Fibroblast of mammary gland (primary cell): ENCODE data around the gene TTC16.

Experiments
- DNase-seq: peaks from one replicate; pipeline ENCODE4 v3.0.0-alpha.2; 2010; ENCODE audit warnings: low read depth
- H3K4me3 ChIP-seq: 2 replicates; pipeline ENCODE4 v1.5.1; 2011; ENCODE audit warnings: low read depth, mild to moderate bottlenecking, low read length, moderate library complexity; ENCODE audit not compliant: control insufficient read depth
- TF ChIP-seq, protein P1 (sequence below): conservative IDR thresholded peaks from 2 replicates; pipeline ENCODE4 v1.5.1; 2011; ENCODE audit warnings: low read depth, low read length, inconsistent platforms; ENCODE audit not compliant: control insufficient read depth, insufficient read depth

The TTC16 gene

DNA sequence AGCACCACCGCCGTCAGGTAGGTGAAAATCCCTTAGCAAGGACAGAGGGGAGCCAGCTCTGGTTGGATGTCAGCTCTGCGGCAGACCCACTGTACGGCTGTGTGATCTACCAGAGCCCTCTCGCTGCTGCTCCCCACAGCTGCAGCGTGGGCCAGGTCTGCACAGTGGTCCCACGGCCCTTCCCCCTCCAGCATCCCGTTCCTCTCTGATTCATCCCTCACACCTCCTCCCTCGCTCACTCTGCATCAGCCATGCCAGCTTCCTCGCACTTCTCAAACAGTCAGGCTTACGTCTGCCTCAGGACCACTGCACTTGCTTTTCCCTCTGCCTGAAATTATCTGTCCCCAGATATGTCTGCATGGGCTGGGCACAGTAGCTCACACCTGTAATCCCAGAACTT lies 35.7 kb upstream of the TTC16 start:
- DNase-seq = no peak
- TF ChIP-seq, protein P1, sequence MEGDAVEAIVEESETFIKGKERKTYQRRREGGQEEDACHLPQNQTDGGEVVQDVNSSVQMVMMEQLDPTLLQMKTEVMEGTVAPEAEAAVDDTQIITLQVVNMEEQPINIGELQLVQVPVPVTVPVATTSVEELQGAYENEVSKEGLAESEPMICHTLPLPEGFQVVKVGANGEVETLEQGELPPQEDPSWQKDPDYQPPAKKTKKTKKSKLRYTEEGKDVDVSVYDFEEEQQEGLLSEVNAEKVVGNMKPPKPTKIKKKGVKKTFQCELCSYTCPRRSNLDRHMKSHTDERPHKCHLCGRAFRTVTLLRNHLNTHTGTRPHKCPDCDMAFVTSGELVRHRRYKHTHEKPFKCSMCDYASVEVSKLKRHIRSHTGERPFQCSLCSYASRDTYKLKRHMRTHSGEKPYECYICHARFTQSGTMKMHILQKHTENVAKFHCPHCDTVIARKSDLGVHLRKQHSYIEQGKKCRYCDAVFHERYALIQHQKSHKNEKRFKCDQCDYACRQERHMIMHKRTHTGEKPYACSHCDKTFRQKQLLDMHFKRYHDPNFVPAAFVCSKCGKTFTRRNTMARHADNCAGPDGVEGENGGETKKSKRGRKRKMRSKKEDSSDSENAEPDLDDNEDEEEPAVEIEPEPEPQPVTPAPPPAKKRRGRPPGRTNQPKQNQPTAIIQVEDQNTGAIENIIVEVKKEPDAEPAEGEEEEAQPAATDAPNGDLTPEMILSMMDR = no peak
- no peak overlapping the region for H3K4me3 ChIP-seq

GRCh38 chr9:127680846-127681245 lies 35.0 kb upstream of the TTC16 start:
- DNase-seq = no peak
- no peak overlapping the region for H3K4me3 ChIP-seq
- TF ChIP-seq, protein P1 = no peak

DNA sequence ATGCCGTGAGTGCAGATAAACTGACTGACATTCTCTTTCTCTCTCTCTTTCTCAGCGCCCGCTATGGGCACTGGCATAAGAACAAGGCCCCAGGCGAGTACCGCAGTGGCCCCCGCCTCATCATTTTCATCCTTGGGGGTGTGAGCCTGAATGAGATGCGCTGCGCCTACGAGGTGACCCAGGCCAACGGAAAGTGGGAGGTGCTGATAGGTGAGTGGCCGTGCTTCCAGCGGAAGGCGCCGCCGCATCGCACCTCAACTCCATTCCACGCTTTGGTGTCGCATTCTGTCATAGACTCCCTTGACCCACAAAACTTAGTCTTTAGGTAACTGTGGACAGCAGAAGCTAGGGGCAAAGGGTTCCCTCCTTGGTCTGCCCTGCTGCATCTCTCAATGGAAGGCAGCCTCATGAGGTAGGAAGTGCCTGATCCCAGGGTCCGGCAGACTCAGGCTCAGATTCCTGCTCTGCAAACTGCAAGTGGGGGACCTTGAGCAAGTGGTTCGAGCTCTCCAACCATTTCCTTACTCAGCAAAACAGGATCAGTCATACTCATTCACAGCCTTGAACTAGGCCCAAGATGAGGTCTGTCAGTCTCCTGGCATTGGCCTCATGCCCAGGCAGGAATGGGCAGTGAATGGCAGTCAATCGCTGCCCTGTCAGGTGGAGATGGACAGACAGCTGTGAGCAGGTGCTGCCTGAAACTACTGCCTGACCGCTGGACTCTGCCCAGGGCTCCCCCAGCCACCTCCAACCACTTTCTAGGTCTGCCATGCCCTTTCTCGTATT lies 33.3 kb upstream of the TTC16 start:
- DNase-seq = no peak
- TF ChIP-seq, protein P1 = no peak
- H3K4me3 ChIP-seq = no peak overlapping the region

DNA sequence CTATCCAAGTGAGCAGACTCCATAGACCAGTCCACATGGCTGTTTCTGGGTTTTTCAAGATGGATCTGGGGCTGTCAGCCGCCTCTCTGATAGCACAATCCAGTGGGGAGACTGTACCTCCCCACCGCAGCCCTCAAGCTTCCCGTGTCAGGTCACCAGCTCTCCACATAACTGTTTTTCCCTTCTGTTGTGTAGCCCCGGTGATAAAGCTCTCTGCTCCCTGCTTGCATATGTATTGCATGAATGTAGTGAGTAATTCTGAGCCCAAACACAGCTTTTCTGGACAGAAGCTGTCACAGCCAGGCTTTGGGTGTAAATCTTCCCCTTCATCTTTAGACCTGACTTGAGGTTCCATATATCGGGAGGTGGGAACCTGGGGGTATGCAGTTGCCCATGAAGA lies 32.2 kb upstream of the TTC16 start:
- peak; percentile 16 for DNase-seq
- TF ChIP-seq, protein P1 = no peak
- no peak overlapping the region for H3K4me3 ChIP-seq

DNA sequence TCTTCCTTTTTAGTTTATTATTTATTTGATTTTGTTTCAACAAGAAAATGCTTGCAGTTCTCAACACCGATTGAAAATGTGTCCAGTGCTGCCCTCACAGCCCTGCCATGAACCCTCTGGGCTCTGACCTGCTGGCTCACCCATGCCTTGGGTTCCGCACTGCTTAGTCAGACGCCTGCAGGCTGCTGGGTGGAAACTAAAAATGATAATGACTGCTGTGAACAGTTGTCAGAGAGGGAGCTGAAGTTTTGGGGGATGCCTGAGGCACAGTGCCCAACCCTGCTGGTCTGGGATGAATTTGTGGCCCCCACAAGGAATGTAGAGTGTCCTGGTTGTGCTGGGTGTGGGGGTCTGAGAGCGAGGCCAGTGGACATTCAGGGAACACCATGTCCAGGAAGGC lies 31.3 kb upstream of the TTC16 start:
- peak; percentile 15 for DNase-seq
- no peak overlapping the region for H3K4me3 ChIP-seq
- TF ChIP-seq, protein P1 = no peak

GRCh38 chr9:127686461-127687393 lies 29.2 kb upstream of the TTC16 start:
- TF ChIP-seq, protein P1 = no peak
- H3K4me3 ChIP-seq = no peak overlapping the region
- DNase-seq = no peak
